GM18511 (cell line): Measurements from ENCODE around the gene ZDHHC14.
A peak's percentile ranks its signal among the peaks of the same experiment; 100 is the strongest.

Experiments
- ATAC-seq: cut with Tn5 transposase; IDR thresholded peaks from one replicate; pipeline ENCODE4 v1.9.1; 2021; ENCODE audit warnings: mild to moderate bottlenecking, moderate library complexity; ENCODE audit not compliant: unreplicated experiment

ZDHHC14 gene

DNA sequence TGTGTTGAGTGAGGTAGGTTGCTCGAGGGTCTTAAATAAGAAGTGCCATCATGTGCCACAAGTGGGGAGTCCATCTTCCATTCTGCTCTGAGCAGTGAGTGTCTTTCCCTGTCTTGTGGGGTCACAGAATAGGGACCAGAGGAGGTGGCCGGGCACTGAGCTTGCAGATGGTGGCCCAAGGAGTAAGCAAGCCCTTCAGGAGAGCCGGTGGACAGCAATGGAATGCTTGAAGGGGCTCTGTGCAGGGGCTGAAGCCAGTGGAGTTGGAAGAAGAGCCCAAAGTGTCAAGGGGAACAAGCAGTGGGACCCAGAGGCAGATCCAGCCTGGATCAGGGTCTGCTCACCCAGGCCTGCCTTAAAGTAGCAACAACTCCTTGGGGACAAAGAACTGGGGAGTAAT, 228.6 kb downstream of the ZDHHC14 start:
- no peak for ATAC-seq

DNA sequence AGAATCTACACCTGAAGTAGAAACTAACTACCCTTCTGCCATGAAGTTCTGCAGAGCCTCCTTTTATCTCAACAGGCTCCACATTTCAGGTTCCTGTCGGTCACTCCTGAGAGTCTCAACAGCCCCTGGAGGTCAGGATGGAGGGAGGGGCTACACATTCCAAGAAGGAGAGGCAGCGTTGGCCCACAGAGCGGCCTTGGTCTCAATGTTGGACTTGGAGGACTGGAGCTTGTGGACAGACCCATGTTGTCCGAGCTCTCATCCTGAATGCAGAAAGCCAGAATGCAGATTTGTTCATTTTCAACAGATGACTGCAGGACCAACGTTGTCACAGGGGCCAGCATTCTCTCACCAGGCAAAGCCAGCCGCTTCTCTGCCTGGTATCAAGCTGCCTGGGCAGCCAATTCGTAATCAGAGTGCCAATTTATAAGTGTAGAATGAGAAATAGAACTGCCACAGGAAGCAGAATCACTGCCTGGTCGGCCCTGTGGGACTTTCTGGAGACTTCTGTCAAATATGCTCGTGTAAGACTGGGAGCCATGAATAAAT, 229.5 kb downstream of the ZDHHC14 start:
- ATAC-seq = no peak

DNA sequence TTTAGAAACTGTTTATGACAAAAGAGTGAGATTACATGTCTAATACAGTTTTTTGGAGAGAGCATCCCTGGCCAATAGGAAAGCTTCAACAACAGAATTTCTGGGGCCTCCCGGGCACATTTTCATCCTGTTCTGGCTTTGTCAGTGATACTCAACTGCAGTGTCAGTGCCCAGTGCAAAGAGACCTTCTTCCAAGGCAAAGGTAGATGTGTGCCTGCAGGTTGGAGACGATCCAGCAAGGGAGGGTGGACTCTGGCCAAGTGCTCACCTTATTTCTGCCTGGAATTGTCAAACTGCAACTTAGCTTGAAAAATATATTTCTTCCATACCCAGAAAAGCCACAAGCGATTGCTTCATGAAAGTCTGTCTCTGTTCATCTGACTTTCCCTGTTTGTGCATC, 230.4 kb downstream of the ZDHHC14 start:
- ATAC-seq = no peak

DNA sequence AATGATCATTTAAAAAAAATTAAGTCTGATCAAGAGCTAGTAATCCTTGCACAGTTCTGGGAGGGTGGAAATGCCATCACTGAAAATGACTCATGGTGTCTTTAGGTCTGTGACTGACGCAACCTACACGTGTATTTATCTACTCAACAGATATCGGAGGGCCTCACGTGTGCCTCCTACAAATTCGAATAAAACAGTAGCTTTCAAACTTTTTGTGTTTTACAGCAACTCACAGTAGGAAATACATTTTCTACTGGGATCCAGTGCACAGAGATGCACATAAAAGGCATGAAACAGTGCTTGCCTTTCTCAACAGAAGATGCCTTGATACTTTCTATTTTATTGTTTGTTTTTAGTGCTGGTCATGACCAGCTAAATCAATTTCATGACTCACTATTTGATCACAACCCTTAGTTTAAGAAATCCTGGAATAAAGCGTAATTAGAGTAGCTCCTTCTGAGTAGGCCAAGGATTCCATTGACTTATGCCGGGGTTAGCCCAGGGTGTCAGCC, 232.1 kb downstream of the ZDHHC14 start:
- no peak for ATAC-seq

DNA sequence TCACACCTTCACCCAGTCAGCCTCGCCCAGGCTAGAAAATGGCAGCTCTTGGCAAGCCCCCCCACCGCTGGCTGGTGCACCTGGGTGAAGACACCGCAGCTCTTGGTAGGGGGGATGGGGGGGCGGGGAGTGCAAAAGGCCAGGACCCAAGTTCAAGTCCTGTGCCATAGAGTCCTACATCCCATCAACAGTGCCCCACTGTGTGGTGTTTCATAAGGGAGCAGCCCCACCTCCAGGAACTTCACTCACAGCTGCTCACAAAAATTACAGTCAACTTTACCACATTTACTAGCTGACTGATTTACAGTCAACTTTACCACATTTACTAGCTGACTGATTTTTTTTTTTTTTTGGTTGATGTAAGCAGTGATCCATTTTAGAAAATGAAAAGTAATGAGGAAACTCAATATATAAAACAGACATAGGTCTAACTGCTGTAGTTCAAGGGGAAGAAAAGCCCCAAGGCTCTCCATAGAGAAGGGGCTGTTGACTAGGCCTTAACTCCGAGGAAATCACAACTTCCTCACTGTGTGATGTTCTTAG, 233.1 kb downstream of the ZDHHC14 start:
- ATAC-seq = peak; percentile 73

DNA sequence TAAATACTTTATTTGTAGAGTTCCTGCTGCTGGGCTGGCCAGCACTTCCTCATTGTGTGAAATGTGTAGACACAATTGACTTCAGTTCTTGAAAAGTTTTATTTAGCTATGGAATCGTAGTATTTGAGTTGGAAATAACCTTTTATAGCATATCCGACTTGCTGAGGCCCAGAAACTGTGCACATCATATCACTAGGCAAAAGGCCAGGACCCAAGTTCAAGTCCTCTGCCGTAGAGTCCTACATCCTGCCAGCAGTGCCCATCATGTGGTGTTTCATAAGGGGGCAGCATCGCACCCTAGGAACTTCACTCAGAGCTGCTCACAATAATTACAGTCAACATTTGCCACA, 234.4 kb downstream of the ZDHHC14 start:
- no peak for ATAC-seq

DNA sequence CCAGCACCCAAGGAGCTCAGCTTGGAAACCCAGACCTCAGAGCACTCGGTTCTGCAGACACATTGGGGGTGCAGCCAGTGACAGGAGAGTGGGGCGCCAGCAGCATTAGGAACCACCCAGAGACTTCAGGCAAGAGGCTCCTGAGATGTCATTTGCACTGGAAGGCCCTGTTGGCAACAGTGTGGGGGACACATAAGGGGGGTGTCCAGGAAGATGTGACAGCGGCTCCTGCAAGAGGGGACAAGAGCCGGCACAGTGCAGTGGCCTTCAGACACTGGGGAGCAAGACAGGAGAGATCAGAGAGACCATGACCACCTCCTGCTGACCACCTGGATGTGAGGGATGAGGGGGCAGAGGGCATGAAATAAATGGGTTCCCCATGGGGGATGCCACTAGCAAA, 235.0 kb downstream of the ZDHHC14 start:
- ATAC-seq = no peak

DNA sequence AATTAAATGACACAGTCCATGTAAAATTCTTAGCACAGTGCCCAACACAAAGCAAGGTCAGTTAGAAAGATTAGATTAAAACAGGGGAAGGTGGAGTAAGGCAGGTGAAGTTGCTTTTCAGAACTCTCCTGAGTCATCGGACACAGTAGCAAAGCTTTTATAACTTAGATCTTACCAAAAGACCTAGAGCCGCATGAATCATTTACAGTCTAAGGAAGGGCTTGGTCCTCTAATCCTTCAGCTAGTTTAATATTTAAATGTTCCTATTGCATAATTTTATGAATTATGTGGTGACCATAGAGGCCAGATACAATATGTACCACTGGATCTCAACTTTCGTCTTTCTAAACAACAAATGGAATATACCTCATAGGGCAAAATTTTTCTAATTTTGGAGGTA, 240.0 kb downstream of the ZDHHC14 start:
- no peak for ATAC-seq

DNA sequence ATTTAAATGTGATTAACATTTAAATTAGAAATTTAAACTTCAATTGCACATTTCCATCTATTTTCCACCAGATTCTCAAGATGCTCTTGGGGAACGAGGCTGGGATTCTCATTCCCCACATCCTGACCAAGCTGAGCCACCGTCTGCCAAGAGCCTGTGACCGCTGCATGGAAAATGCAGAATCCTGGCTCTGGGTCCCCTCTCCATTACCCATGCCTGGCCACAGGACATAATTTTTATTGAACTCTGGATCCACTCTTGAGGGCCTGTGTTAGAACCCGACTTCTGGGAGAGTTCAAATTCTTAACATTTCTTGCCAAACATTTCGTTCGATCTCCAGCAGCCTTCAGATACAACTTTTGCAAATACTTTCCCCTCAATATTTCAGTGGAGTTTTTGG, 240.4 kb downstream of the ZDHHC14 start:
- no peak for ATAC-seq

DNA sequence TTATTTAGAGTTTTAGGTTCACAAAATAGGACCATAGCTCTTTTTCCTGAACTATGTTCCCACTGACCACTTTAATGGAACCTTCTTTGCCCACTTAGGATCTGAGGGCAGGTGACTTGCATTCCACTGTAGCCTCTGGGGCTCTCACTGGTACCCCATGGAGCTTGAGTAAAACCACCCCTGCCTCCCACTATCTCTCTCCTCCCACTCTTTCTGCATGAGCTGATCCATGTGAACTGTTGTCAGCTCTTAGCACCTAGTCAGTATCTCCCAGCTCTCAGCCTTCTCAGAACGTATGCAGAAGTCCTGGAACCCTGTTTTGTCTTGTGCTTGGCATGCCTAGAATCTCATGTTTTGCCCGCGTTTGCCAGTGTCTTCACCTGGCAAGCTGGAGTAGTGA, 241.4 kb downstream of the ZDHHC14 start:
- no peak for ATAC-seq

DNA sequence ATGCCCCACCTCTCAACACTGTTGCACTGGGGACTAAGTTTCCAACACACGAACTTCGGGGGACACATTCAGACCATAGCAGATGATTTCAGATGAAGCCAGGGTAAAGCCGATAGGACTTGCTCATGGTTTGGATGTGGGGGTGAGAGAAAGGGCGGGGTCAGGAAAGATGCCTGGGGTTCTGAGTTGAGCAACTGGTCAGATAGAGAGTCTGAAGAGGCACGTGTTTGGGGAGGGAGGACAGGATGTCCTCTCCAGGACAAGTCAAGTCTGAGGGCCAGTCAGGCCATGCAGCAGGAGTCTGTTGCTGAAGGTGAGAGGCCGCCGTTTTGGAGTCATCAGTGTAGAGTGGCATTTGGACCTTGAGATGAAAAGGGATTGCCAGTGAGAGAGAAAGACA, 244.1 kb downstream of the ZDHHC14 start:
- no peak for ATAC-seq

DNA sequence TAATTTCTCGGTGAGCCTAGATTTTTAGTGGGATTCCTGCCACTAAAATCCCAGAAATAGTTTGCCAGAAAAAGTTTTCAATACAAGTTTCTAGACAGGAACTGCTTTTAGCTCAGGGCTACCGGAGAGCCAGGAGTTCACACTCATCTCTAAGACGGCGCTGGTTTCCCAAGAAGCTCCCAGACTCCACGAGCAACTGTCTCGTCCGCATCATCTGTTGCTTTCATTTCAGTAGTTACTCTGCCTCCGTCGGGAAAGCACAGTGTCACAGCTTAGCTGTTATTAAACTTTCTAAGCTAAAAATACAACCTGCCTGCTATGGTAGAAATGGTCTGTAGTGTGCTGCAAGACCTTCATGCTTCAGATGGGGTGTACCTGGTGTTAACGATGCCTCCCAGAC, 244.8 kb downstream of the ZDHHC14 start:
- ATAC-seq = no peak

DNA sequence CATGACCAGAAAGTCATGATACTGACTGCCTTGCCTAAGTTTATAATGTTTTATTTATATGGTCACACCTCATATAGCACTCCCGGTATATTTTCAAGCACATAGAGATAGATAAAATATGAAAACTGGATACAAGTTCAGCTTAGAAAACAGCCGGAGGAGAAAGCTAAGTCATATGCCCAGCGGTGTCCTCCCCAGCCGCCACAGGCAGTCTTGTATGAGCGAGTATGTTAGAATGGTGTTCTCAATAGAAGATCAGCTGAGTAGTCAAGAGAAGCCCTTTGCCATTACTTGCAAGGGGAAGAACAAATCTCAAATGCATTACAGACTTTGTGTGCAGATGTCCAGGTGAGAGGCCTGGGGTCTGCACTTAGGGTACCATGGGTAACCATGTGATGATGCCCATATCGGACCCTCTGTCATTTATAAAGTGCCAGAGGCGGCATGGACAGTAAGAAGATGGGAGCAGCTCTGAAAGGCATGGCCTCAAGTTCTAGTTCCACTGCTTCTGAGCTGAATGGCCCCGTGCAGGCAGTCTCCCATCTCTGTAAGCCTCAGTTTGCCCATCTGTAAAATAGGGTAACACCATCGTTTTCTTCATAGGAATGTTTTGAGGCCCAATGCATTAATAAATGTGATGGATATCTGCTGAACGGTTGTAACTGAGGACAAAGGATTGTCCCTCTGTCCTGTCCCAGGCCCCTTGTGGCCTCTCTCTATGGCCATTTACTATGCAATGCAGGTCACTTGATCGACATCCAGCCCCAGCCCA, 246.4 kb downstream of the ZDHHC14 start:
- no peak for ATAC-seq

DNA sequence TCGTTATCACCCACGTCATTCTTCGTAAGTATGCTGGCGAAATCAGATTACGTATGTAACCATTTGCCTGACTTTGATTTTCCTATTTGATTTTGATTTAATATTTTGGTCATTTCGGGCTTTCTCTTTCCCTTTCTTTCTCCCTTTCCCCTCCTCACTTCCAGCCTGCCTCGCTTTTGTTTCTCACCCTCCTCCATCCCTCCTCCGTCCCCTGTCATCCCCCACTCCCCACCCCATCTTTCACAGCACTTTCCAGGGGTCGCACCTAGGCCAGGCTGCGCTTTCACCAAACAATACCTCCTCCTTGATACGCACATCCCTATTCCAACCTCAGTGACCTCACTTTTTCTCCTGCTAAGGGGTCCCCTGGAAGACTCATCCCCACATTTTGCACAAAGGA, 247.5 kb downstream of the ZDHHC14 start:
- no peak for ATAC-seq

DNA sequence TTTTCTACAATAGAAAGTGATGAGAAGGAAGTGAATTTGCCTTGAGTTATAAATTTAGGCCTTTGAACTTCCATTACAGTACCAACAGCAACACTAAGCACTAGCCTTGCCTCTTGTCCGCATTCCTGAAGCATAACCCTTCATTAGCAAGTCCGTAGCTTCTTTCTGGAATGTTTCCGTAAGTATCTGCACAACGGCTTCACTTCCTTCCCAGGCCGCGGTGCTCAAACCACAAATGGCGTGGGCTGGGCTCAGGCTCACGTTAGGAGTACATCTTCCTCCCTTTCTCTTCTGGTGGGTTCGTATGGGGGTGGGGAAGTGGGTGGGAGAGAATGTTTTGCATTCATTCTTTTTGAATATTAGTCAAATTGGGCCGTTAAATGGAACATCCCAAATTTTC, 248.2 kb downstream of the ZDHHC14 start:
- no peak for ATAC-seq

DNA sequence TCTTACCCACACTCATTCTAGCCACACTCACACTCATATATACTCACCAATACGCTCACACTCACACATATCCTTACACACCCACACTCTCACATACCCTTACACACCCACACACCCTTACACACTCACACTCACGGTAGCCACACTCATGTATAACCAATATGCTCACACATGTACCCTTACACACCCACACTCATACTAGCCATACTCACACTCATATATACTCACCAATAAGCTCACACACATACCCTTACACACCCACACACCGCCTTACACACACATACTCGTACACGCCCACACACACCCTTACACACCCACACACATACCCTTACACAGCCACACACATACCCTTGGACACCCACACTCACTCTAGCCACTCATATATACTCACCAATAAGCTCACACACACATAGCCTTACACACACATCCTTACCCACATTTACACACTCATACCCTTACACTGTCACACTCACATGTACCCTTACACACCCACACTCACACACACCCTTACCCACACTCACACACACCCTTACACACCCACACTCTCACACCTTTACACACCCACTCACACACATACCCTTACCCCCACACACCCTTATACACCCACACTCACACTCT, 249.6 kb downstream of the ZDHHC14 start:
- ATAC-seq = no peak

DNA sequence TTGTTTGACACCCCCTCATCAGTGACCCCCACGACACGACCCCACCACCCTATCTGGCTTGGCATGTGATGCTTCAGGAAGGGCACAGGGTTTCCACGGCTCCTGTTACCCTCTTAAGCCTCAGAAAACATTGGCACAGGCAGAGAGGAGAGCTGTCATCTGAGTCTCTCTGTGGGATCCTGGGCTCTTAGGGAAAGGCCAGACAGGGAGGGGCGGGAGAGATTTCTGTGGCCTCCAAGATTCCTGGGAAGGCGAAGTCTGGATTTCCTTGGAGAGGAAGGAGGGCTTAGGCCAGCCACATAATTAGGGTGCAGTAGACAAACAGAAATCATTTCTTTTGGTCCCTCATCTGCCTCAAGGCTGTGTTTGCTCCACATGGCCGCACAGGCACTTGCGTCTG, 250.4 kb downstream of the ZDHHC14 start:
- ATAC-seq = no peak

DNA sequence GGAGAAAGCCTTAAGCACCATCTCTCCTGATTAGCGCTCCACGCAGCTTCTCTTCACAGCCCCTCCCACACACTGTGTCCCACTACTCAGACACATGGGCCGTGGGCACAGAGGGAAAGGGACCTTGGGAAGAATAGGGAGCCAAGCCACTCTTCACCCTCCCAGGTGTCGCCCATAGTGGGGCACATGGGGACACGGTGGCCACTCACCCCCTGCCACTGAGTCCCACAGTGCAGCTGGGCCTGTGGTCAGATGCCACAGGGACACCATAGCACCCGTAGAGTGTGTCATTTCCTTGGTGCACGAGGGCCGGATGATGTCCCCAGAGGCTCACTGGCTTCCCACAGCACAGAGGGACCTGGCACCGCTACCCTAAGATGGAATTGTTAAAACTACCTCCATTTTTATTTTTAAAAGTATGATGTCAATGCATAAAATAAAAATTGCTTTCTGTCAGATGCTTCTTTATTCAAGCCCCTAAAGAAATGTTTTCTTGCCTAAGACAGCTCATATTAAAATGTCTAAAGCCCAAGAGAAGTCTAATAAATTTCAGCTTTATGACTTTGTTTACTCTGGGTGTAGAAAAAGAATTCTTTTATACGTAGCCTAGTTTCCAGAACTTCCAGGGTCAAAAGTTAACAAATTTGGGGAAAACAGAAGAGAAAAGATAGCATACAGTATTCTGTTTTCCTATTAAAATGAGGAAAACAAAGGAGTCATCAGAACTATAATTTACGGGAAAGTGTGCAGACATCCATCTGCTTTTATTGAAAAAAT, 251.0 kb downstream of the ZDHHC14 start:
- no peak for ATAC-seq

DNA sequence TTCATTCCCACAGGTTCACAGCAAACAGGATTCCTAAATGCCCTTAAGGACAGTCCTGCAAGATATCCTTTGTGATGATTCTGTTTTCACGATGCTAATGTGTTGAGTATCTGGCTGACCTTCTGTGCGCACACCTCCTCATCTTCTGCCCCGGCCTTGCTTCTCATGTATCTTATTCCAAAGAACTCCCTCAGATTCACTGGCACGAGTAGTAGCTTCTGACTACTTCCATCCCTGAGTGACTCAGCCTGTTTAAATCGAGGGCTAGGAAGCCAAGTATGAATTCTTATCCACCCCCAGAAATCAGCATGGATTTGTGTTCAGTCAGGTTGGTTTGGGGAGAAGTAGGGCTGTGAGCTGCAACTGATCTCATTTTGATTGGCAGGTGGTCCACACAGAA, 251.8 kb downstream of the ZDHHC14 start:
- ATAC-seq = no peak

DNA sequence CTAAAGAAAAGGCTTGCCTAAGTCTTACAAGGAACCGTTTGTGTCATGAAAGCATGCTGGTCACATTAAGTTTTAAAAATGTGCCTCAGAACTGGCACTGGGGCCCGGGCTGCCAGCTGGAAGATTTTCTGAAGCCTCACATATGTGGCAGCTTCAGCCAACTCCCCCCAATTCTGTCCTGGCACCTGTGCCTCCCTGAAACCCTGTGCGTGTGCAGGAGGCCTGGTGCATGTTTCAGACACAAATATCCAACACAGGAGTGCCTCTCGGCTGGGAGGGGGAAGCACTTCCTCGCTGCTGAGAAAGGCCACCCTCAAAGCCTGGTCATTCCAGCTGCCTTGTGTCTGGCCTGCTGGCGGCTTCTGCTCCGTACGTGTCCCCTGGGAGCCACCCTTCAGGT, 253.6 kb downstream of the ZDHHC14 start:
- ATAC-seq = no peak
